Forelimb muscle (tissue), 1 donor: ENCODE results near the gene NATD1. TPM values are rescaled to one million over a fixed set of nuclear protein-coding genes. Genes with fewer than 3 reads are reported as not detected.

ENCODE experiments used
- DNase-seq: peaks from one replicate; pipeline ENCODE4 v3.0.0-alpha.2; 2013; ENCODE audit warnings: low read depth
- polyA plus RNA-seq: library from polyadenylated mRNA; unstranded; fragments of 120-200 nt; gene quantifications from one replicate; pipeline ENCODE4 v1.2.1, GENCODE V29; 2013; ENCODE audit not compliant: insufficient read length

NATD1 gene
- polyA plus RNA-seq, 1 donor: 20.1 TPM

DNA sequence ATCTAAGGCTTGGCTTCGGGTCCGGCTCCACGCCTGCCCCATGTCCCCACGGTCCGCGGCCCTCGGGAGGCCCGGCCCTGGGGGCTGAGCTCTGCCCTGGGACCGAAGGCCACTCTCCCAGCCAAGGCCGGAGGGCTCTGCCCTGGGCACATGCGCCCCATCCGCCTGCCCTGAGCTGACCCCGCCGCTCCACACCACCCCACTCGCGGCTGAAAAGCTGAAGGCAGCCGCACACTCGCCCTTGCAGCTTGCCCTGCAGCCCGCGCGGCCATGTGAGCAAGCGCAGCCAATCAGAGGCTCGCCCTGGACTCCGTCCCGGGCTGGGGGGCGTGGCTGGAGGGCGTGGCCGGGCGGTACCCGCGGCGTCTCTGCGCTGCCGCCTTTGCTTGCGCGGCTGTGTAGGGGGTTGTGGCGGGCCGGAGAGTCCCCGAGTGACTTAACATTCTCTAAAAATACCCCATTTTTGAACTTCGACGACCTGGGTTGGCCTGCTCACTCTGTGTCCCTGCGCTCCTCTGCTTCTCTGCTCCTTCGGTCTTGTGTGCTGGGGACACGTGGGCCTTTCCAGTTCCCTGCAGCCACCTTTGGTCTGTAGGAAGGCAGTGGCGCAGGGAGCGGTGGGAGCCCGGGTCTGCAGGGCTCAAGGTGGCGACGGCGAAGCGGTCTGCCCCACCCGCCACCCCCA is 22.5 kb upstream of the NATD1 start:
- no peak for DNase-seq

DNA sequence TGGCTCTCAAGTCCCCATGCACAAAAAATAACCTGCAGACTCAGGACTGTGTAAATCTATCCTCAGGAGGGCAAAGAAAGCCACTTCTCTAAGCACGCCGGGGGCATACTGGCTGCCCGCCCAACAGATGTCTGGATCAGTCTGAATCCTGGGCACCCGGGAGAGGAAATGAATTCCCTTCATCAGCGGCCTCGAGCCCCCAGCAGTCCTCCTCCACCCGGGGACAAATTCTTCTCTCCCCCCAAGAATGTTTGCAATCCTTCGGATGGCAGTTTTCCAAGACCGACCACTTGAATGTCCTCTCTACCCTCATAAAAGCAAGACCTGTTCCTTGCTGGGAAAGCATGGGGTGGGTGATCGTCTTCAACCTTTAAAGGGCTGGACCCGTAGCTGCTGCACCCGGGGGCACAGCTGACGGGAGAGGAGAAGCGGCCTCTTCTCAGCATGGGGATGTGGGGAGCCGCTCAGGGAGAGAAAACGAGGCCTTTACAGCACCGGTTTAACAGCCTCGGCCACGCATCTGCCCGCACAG is 21.9 kb upstream of the NATD1 start:
- no peak for DNase-seq

DNA sequence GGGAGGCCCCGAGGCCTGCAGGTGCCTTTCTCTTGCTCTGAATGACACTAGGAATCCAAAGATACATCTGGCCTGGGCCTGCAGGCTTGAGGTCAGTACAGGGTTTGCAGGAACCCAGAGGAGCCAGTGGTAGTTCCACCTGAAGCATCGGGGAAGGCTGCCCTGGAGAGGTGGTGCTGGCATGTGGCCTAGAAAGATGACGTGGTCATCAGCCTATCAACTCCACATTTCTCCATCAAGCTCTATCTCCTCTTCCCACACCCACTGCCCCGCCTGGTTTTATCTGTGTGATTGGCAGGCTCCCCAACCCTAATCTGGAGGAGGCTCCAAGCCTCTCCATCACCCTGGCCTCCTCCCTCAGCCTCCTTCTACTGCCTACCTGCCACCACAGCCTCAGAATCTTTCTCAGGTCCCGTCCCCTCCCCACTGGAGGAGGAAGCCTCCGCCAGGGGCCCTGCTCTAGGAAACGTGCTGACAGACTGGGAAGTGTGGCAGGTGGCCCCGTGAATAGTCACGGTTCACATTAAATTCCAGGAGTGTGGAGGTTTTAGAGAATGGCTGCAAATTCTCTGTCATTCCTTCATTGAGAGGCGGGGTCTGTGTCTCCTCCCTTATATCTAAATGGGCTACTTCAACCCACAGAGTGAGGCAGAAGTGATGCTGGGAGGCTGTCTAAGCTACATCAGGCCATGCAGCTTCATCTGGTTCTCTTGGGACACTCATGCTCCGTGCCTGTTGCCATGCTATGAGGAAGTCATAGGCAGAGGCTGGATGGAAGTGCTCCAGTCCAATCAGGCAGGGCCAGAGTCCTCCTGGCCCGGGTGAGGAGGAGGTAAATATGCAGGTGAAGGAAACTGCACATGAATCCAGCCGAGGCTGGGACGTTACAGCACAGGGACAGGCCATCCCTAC is 19.9 kb upstream of the NATD1 start:
- DNase-seq: no peak

DNA sequence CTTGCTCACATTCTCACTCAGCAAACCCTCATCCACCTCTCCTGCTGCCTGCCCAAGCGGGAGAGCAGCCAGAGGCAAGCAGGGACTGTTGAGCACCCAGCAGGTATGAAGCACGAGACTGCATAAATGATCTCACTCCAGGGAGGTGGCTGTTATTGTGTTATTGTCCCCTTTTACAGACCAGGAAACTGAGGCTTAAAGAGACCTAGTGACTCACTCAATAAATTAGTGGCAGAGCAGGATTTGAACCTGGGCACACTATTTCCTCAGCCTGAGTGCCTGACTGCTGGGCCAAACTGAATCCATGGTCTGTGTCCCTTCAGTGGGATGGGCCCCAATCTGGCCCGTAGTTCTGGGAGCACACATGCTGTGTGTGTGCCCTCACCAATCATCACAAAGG is 19.0 kb upstream of the NATD1 start:
- DNase-seq: no peak

DNA sequence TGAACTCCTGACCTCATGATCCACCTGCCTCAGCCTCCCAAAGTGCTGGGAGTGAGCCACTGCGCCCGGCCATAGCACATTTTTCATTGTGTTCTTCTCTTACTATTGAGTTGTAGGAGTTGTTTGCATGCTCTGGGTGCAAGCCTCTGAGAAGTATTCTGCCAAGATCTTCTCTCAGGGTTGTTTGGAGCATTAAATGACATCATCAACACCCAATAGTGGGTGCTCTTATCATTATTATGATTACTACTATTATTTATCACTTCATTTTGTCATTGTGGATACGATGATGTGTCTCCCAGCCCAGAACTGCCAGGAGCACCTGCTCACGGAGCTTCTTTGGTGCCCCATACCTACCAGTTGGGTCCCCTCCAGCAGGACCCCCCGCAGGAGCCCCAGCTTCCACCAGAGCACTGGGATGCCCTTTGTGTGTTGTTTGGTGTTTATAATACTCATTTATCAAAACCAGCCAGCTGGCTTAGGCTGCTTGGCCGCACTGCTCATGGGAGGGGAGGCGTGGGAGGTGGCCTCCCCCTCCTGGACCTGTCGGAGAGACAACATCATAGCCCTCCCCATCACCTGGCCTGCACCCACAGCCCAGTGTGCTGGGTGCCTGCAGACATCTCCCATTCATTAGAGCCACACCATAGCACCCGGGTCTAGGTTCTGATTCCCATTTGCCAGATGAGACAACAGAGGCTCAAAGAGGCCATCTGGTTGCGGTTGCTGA is 18.4 kb upstream of the NATD1 start:
- DNase-seq: no peak

DNA sequence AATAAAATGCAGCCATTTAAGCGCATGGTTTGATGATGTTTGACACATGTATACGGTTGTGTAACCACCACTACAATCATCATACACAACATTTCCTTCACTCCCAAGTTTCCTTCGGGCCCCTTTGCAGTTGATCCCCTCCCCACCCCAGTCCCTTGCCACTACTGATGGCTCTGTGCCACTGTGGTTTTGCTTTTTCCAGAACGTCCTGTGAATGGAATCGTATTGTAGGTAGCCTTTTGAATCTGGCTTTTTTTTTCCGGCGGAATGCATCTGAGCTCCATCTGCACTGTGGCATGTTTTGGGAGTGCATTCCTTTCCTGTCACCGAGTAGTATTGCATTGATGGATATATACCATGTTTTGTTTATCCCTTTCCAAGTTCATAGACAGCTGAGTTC is 16.2 kb upstream of the NATD1 start:
- no peak for DNase-seq

DNA sequence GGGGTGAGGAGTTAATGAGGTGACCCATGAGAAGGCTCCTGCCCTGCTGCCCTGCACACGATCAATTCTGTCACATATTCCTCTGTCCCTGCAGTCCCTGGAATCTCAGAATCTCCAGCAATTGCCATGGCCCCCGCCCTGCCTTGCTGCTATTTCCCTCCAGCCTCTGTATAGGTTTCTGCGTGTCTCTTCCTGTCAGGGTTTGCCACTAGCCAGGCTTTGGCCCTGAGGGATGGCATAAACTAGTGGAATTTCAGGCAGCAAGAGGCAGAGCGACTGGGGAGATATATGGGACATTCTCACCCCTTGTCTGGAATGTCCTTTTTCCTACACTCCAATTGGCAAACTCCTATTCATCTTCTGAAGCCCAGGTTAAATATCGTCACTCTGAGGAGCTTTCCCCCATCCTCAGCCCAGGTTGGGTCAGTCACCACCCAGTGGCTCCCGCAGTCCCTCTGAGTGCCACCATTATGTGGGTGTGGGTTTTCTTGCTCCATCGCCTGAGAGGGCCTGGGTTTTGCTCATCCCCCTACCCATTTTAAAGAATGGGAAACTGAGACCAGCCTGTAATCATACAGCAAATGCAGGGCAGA is 15.5 kb upstream of the NATD1 start:
- no peak for DNase-seq

DNA sequence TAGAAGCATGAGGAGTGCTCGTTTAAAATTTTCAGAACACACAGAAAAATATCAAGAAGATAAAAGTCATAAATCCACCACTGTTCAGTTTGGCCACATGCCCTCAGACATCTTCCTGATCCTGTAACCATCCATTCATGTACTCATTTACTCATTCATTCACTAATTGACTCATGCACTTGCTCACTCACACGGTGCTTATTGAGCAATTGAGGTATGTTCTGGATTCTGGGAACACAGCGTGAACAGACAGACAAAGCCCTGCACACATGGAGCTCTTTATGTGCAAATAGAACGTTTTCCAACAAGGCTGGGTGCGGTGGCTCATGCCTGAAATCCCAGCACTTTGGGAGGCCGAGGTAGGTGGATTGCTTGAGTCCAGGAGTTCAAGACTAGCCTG is 10.2 kb upstream of the NATD1 start:
- DNase-seq: no peak

DNA sequence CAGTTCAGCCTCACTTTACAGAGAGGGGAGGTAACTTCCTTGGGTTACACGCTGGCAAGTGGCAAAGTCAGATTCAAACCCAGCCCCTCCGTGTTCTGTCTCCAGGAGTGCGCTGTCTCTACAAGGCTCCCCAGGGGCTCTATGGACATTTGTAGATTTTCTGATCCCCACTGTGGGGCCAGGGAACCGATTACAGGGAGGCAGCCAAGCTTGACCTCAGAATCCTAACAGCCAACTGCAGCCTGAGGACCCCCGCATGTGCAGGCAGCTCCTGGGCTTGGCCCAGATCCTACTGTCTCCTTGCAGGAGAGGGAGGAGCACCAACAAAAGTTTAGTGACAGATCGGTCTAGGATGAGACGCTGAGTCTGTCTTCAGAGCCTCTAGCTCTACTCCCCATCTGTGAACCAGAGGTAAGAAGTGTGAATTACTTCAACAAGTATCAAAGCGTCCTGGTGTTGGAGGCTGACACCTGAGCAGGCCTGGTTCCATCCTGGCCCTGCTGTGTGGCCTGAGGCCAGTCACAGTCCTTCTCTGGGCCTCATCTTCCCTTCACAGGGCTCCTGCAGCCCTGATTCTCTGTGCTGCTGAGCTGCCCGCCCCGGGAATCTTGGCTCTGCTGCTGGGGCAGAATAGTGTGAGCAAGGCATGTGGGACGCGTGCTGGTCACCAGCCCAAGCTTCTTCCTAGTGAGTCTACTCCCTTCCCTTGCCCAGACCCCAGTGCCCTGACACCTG is 9.2 kb upstream of the NATD1 start:
- no peak for DNase-seq

DNA sequence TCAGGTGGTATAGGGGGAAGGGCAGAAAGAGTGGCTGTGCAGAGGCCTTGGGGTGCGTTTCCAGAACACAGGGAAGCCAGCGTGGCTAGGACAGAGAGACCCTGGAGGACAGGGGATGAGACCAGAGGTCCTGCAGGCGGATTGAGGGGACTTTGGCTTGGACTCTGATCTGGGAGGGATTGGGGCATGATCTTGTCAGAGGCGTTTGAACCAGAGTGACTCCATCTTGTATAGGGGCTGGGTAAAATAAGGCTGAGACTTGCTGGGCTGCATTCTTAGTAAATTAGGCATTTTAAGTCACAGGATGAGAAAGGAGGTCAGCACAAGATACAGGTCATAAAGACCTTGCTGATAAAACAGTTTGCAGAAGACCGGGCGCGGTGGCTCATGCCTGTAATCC is 5.4 kb upstream of the NATD1 start:
- DNase-seq: no peak

DNA sequence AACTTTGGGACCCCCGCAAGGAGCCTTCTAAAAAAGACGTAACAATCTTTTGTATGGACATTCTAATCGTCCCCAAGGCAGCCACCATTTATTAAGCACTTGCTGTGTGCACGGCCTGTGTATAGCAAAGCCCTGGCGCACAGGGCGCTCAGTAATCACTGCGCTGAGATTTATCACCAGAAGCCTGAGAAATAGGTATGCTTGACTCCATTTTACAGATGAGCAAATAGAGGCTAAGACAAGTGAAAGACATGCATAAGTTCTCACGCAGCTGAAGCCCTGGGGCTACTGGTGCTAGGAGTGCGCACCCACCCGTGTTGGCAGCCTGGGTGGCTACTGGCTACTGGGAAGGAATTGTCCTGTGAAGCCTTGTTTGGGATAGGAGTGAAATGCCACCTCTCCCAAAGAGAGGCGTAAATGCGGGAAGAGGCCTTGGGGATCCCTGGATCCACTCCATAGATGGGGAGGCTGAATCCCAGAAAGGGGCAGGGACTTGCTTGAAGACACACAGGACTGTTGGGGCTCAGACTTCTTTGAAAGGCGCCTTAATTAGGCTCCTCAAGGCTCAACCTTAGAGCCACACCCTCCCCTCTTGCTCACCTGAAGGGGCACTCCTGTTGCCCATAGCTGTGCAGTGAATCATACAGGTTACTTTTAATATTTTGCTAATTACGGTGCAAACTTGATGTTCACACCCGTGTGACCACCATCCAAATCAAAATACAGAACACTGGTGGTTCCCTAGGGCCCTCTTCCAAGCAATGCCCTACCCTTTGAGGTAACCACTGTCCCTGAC is 634 bp upstream of the NATD1 start:
- no peak for DNase-seq

DNA sequence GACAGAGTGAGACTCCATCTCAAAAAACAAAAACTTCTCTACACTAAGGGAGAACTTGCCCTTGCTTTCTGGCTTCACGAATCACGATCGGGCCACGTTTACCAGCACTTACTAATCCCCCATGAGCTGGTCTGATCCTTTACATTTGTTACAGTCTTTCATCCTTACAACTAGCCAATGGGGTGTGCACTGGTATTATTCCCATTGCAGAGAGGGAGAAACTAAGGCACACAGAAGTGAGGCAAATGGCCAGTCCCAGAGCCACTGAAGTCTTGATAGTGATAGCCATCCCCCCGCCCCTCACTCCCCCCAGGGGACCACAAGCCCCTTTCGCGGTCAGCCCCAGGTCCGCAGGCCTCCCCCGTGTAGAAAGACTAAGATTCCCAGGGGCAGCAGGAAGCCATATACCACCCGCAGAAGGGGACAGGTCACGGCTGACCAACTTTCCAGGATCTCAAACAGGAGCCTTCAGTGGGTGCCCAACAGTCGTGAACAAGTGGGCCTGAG is 868 bp downstream of the NATD1 start:
- DNase-seq: no peak

DNA sequence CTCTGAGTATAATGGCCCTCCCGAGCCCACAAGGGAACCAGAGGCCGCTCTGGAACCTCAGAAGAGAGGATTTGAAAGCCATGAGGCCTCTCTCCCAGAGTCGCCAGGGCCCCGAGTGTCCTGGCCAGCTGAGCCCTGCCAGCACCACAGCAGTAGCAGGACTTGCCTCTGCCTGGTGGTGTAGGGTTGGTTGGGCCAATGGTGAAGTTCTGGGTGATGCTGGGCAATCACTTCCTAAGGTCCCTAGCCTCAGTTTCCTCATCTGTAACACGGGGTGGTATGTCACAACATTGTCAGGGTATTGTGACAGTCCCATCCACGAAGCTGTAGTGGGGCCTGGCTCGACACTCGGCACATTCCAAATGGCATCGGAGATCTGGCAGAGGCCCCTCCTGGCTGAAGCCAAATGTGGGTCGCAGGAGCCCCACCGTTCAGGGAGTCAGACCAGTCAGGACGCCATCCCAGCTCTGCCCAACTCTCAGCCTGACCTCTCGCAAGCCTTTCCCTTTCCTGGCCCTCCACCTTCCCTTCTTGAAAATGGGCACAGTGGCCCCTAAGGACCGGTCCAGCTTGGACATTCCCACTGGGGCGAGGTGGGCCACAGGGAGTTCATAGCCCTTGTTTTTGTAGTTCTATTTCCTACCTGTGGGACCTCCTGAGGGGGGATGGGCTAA is 1.7 kb downstream of the NATD1 start:
- no peak for DNase-seq

DNA sequence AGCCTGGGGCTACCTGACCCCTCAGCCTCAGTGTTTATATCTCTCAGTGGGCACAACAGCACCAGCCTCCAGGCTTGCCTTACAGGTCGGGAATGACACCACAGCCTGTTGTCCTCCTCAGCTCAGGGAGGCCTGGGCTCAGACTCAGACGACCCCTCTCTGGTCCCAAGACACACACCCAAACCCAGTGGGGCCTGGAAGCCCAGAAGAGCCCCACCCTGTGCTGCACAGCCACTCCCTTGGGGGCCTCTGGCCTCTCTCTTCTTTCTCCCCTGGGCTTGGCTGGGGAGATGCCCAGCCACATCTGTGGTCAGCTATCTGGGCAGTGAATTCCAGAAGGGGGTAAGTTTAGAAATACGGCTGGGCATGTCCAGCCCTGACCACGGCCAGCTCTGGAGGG is 2.4 kb downstream of the NATD1 start:
- DNase-seq: no peak

DNA sequence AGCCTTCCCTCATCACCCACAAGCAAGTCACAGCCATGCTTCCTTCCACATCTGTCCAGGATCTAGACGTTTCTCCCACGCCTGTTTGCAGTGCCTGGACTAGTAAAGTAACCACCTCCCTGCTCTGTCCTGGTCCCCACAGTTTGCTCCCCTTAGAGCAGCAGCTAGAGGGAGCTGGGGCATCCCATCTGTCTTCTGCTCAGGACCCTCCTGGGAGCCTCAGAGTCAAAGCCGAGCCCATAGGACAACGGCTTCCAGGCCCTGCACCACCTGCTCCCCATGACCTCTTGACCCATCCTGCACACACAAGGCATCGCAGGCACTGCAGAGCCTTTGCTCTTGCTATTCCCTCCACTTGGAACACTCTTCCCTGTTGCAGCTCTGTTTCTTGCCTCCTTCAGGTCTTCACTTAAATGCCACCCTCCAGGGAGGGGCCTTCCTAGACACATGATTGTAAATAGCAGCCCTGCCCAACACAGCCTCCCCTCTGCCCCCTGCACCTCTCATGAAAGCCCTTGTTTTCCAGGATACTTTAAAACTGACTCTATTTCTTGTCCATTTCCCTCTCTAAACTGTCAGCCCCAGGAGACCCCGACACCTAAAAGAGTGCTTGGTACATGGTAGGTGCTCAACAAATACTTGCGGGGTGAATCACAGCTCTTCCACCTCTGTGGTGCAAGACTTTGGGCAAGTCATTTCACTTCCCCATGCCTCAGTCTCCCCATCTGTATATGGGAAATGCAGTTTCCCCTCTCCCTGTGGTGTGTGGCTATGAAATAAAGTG is 3.1 kb downstream of the NATD1 start:
- no peak for DNase-seq

DNA sequence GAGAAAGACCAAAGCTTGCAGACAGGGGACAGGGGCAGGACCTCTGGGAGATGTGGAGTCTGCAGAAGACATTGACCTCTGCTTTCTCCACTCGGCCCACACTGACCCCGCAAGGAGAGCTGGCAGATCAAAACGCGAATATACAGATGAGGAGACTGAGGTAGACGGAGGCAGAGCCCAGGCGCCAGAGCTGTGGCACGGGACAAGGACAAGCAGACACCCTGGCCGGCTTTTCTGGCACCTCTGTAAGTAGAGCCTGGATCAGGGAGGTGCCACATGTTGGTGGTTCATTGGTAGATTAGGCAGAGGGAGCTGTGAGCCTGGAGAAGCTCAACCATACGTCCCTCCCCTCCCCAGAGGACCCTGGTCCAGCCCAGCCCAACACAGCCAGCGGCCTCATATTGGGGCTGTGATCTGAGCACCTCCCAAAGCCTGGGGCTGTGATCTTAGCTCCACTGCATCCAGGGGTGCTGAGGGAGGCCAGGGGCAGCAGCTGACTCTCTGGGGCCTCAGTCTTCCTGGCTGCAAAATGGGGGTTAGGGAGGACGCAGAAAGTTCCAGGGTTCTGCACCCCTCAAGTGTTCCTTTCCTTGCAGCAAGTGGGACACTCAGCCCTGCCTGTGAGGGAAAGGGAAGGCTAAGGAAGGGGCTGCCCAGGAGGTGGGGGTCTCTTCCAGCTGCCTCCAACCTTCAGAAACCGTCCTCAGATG is 4.0 kb downstream of the NATD1 start:
- no peak for DNase-seq

DNA sequence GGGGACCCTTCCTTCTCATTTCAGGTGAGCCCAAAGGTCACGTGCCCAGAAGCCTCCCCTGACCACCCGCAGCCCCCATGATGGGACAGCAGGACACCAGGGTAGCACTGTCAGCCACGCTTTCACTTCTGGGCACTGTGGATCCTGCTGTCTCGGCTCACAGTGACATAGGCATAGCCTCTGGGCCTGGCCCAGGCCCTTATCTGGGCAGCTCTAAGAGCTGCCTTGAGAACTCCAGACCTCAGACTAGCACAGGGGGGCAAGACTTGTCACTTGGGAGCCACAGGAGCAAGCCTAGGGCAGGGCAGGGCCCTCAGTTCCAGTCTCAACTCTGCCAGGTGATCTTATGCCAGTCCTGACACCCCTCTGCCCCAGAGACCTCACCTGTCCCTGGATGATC is 4.7 kb downstream of the NATD1 start:
- DNase-seq: no peak
